AG04449 (cell line): ENCODE measurements around the gene GIMAP5.

Source experiments
- CTCF ChIA-PET: fragments of 350-600 bp; formaldehyde crosslinking; extraction: SDS; loops from one replicate; lab custom pipeline; 2021; ENCODE audit warnings: antibody characterized with exemption; lab: Yijun Ruan, JAX
- POLR2A ChIA-PET: fragments of 400-600, 350-600 bp; formaldehyde crosslinking; extraction: SDS; loops from one replicate; lab custom pipeline; 2020; ENCODE audit warnings: antibody characterized with exemption, inconsistent platforms; lab: Yijun Ruan, JAX
- DNase-seq: peaks from one replicate; pipeline ENCODE4 v3.0.0-alpha.2; 2010; ENCODE audit warnings: low read depth, low spot score
- H3K4me3 ChIP-seq: 2 replicates; pipeline ENCODE4 v1.5.1; 2011; ENCODE audit warnings: low read depth, mild to moderate bottlenecking, control low read depth, low read length
- TF ChIP-seq, protein P1 (sequence below): IDR thresholded peaks from one replicate; pipeline ENCODE4 v1.5.1; 2011; ENCODE audit warnings: mild to moderate bottlenecking, moderate library complexity, low read length, control low read depth, inconsistent platforms; ENCODE audit not compliant: insufficient read depth; ENCODE audit errors: missing control alignments

Gene GIMAP5

DNA sequence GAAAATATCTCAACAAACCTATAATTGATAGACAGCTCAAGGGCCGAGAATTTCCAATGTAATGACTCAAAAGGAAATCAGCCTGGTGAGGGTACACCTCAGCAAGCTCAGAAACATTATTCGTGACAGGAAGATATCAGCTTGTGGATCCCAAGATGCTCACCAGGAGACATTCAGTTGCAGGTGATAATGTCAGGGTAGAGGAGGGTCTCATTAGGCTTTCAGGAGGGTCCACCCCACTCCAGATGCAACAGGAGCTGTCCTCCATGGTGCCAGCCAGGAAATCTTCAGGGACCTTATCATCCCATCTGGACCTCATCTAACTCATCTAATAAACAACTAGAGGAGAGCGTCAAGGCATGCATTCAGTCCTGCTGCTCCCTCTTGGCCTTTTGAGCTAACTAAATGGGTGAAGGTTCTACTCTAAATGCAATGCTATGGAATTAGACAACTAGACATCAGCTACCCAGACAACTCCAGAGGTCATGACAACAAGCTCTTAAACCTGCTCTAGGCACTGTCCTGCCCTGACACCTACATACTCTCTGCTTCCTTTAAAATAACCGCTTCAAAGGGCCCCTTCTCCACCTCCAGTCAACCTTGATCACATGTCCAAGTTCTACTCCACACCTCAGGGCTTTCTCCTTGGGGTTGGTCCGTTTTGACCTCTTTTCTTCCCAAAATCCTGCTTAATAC is 4.3 kb upstream of the GIMAP5 start:
- CTCF ChIA-PET: no interaction called here
- POLR2A ChIA-PET: no interaction called here
- H3K4me3 ChIP-seq: no peak overlapping the region
- no peak for DNase-seq
- TF ChIP-seq, protein P1, sequence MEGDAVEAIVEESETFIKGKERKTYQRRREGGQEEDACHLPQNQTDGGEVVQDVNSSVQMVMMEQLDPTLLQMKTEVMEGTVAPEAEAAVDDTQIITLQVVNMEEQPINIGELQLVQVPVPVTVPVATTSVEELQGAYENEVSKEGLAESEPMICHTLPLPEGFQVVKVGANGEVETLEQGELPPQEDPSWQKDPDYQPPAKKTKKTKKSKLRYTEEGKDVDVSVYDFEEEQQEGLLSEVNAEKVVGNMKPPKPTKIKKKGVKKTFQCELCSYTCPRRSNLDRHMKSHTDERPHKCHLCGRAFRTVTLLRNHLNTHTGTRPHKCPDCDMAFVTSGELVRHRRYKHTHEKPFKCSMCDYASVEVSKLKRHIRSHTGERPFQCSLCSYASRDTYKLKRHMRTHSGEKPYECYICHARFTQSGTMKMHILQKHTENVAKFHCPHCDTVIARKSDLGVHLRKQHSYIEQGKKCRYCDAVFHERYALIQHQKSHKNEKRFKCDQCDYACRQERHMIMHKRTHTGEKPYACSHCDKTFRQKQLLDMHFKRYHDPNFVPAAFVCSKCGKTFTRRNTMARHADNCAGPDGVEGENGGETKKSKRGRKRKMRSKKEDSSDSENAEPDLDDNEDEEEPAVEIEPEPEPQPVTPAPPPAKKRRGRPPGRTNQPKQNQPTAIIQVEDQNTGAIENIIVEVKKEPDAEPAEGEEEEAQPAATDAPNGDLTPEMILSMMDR: no peak

DNA sequence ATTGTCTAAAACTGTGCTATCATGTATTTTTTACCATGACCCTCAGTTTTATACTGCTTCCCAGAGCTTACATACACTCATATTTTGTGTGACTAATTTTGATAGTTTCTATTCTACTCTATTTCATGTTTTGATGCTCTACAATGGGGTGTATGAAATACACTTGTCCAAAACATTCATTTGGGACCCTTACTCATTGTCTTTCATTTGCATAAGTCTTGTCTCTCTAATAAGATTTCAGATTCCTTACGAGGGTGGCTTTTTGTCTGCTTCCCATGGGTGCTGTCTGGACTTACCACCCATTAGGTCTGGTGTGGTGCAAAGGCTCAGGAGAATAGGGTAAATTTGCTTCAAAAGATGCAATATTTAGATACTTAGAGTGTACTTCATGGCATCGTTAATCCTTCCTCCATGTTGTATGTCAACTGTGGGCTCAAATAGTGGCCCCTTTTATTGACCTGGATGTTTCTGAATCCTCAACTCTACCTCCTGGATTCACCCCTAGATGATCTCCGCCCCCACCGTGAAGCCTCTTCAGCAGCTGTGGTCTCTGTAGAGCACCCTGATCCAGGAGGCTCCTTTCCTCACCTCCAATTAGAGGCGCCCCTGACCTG is 3.6 kb upstream of the GIMAP5 start:
- TF ChIP-seq, protein P1: no peak
- no peak for DNase-seq
- CTCF ChIA-PET: no interaction called here
- POLR2A ChIA-PET: no interaction called here
- no peak overlapping the region for H3K4me3 ChIP-seq

DNA sequence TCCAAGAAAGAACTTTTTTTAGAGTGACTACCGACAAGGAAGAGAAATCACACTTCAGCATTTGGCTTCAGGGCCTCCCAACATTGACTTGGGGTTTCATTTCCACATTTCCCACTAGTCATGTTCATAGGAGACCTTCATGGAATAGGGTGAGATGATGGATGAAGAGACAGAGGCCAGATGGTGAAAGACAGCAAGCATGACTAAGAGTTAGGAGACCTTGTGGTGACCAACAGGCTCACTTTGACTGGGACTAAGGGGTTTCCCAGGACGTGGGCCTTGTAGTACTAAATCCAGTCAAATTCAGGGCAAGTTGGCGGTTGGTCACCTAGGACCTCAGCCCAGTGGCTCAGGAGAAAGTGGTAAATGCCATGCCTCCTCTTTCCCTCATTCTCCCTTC is 3.0 kb upstream of the GIMAP5 start:
- no peak overlapping the region for H3K4me3 ChIP-seq
- POLR2A ChIA-PET: no interaction called here
- DNase-seq: no peak
- CTCF ChIA-PET: no interaction called here
- TF ChIP-seq, protein P1: no peak

DNA sequence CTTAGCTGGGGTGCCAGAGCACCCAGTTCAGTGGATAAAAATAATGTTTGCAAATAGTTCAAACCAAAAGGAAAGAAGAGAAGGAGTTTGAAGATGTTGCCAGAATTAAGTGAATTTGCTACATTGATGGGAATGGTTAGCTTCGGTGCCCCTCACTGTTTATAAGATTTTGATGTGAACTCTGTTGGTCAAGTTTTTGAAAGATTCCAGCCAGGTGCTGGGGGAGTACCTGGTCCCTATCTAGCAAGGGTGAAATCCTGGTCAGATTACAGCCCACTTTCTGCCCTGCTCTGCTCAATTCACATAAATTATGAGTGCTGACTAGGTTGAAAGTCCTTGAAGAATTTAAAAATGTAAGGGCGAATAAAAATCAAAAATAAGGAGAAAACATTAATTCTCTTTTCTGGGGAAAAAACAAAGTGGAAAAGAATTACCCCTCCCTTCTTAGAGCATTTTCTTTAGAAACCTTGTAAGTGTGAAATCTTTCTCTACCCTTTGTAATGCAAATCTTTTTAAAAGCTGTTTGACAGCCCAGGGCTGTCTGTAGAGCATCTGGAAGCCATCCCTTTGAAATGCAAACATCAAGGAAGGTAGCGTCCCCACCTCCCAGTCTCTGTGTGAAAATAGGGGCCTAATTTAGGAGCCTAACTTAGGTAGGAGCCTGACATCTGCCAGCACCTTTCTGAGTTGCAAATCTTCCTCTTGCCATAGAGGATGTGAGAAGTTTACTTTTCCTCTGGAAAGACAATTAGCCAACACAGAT is 1.4 kb upstream of the GIMAP5 start:
- ChIA-PET CTCF (no interaction called here), POLR2A (no interaction called here)
- H3K4me3 ChIP-seq: no peak overlapping the region
- no peak for DNase-seq
- TF ChIP-seq, protein P1: no peak

DNA sequence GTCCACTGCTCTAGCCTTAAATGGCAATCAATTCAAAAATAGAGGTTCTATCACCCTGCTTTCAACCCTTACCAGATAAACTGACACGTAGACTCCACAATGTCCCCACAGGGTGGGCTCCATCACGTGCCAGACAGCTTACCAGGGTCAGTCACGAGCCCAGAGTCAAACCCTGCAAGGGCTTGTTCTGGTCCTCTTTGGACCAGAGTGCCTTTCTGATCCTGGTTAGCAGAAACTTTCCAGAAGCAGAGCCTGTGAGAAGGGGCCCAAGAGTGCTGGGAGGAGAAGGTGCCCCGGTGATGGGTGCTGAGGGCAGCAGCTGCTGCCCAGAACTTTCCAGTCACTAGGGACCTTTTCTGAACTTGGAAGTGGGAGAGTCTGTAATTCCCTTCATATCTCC is 354 bp upstream of the GIMAP5 start:
- ChIA-PET POLR2A (no interaction called here), CTCF (no interaction called here)
- DNase-seq: no peak
- H3K4me3 ChIP-seq: no peak overlapping the region
- TF ChIP-seq, protein P1: no peak

DNA sequence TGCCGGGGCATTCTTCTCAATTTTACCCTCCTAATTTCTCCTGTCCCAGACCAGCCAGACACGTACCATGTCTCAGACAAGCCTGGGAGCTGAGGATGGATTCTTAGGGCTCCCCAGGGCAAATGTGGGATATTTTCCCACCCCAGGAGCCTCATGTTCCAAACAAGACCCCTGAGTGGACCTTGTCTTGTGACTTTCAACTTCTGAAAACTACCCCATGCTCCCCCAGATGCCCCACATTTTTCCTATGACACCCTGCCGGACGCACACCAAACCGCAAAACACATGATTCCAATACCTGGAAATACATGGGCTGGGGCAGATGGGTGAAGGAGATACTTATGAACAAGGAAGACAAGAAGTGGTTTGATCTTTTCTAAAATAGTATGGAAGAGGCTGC is 874 bp downstream of the GIMAP5 start:
- CTCF ChIA-PET: no interaction called here
- DNase-seq: no peak

More for the DNA sequence above, 874 bp downstream of the GIMAP5 start:
- POLR2A ChIA-PET: no interaction called here
- TF ChIP-seq, protein P1: no peak
- H3K4me3 ChIP-seq: no peak overlapping the region
